Breast epithelium (tissue), 4 donors: ENCODE data around the gene FOLR1. TPM values are rescaled to one million over a fixed set of nuclear protein-coding genes. Genes with fewer than 3 reads are reported as not detected.

ENCODE experiments used
- DNase-seq, 2 donors: peaks; one replicate each; pipeline ENCODE4 v3.0.0-alpha.2; 2019; ENCODE audit warnings: low spot score in 2 of 2
- H3K27ac ChIP-seq, 2 donors: fragments of 200-600 bp; sonication (generic) in 1 of 2; one replicate each; pipeline ENCODE4 v1.5.1; 2016 to 2019; ENCODE audit warnings: mild to moderate bottlenecking in 1 of 2
- H3K27me3 ChIP-seq, 2 donors: fragments of 200-600 bp; sonication (generic) in 1 of 2; one replicate each; pipeline versions ENCODE4 v1.5.1 to v1.6.0; 2017 to 2019; ENCODE audit warnings: control low read depth in 1 of 2, mild to moderate bottlenecking in 1 of 2
- H3K36me3 ChIP-seq: fragments of 200-600 bp; one replicate; pipeline ENCODE4 v1.5.1; 2019
- H3K4me1 ChIP-seq, 2 donors: fragments of 200-600 bp; sonication (generic); one replicate each; pipeline ENCODE4 v1.5.1; 2016 to 2019; ENCODE audit warnings: control low read depth in 1 of 2
- H3K4me3 ChIP-seq, 3 donors: fragments of 200-600 bp; sonication (generic); 1 replicate in 2 of 3; 2 replicates in 1 of 3; pipeline ENCODE4 v1.5.1; 2016 to 2019; ENCODE audit warnings: mild to moderate bottlenecking in 3 of 3, moderate library complexity in 2 of 3
- H3K9me3 ChIP-seq, 2 donors: fragments of 200-600 bp; sonication (generic) in 1 of 2; one replicate each; pipeline ENCODE4 v1.5.1; 2016 to 2019; ENCODE audit warnings: control low read depth in 1 of 2
- POLR2A ChIP-seq: fragments of 450-650 bp; IDR thresholded peaks from one replicate; pipeline ENCODE4 v1.6.1; 2016; ENCODE audit warnings: antibody characterized with exemption, mild to moderate bottlenecking, moderate library complexity
- POLR2AphosphoS5 ChIP-seq, 3 donors: sonication (generic); formaldehyde crosslinking; IDR thresholded peaks; one replicate each; pipeline ENCODE4 v1.6.1; 2017; ENCODE audit warnings: antibody characterized with exemption in 3 of 3
- intact Hi-C: fragments of 100-400 bp; cut with DNase I; formaldehyde crosslinking; loops from one replicate; pipeline ENCODE4 v1.15.1; 2023; ENCODE audit warnings: low total_unique reads
- total RNA-seq, 3 donors: library from RNA; depleted of rRNA; stranded (reverse); fragments of >200 nt; gene quantifications; one replicate each; pipeline ENCODE4 v1.1.0, GENCODE V29; 2016
- TF ChIP-seq, protein P1 (sequence below), 3 donors: fragments of 450-650 bp; IDR thresholded peaks; one replicate each; pipeline ENCODE4 v1.5.1; 2016 to 2017; ENCODE audit warnings: antibody characterized with exemption in 3 of 3, mild to moderate bottlenecking in 3 of 3, moderate library complexity in 3 of 3

FOLR1 gene
- total RNA-seq, 3 donors from 2014 or later, result 11.8 to 45.2 TPM; not detected in 1

GRCh38 chr11:72223615-72224563 lies 31.9 kb downstream of the FOLR1 start:
- intact Hi-C loops, result no loop called here
- H3K4me1 ChIP-seq, result peaks cover 7 to 17% of the 10 kb centered on the region in 2 donors

DNA sequence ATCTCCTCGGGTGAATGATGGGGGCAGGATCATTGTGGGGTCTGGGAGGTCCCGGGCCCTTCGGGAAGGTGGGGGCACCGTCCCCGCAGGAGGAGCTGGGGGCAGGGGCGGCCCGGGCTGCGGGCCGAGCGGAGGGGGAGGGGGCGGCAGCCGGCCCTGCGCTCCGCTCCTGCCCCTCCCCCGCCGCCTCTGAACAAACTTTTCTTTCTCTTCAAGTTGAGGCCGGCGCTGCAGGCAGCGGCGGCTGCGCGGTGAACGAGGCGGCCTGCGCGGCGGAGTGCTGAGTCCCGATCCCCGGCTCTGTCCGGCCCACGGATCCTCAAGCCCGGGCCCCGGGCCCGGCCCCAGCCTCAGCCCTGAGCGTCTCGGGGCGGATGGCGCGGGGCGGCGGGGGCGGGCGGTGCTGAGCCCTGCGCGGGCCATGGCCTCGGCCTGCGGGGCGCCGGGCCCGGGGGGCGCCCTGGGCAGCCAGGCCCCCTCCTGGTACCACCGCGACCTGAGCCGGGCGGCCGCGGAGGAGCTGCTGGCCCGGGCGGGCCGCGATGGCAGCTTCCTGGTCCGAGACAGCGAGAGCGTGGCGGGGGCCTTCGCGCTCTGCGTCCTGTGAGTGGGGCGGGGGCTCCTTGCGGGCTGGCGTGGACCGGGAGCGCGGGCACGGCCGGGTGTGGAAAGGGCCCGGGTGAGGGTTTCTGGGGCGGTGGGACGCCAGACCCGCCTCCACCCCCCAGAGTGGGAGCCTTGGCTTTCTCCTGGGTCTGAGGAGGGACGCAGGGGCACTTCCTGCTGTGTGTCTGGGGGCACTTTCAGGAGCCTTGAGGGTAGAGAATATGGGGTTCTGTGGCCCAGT lies 32.8 kb downstream of the FOLR1 start, which contains the start of gene INPPL1:
Gene INPPL1 (plus strand): TSS at position 204 of the 847 bp plus-strand sequence. CDS start 218 bp downstream, at position 422.
- no peaks in the 10 kb centered on the region for H3K9me3 ChIP-seq
- TF ChIP-seq POLR2A, result no peak
- TF ChIP-seq POLR2AphosphoS5 (IDR thresholded peaks at IDR 0.05), result no peak
- TF ChIP-seq, protein P1, sequence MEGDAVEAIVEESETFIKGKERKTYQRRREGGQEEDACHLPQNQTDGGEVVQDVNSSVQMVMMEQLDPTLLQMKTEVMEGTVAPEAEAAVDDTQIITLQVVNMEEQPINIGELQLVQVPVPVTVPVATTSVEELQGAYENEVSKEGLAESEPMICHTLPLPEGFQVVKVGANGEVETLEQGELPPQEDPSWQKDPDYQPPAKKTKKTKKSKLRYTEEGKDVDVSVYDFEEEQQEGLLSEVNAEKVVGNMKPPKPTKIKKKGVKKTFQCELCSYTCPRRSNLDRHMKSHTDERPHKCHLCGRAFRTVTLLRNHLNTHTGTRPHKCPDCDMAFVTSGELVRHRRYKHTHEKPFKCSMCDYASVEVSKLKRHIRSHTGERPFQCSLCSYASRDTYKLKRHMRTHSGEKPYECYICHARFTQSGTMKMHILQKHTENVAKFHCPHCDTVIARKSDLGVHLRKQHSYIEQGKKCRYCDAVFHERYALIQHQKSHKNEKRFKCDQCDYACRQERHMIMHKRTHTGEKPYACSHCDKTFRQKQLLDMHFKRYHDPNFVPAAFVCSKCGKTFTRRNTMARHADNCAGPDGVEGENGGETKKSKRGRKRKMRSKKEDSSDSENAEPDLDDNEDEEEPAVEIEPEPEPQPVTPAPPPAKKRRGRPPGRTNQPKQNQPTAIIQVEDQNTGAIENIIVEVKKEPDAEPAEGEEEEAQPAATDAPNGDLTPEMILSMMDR (IDR thresholded peaks at IDR 0.05), result no peak
- intact Hi-C loops, result no loop called here
- peak in 1 of 2 donors; percentile 39 for DNase-seq
- no peaks in the 10 kb centered on the region for H3K36me3 ChIP-seq
- H3K27ac ChIP-seq, result peak within 1 kb of the TSS; percentile 95 to 98
- no peaks in the 10 kb centered on the region for H3K27me3 ChIP-seq
- peak within 1 kb of the TSS; percentile 81 to 88 (median 84) for H3K4me3 ChIP-seq
- H3K4me1 ChIP-seq, result peaks cover 7 to 17% of the 10 kb centered on the region in 2 donors

More at GRCh38 chr11:72223615-72224563, 31.9 kb downstream of the FOLR1 start:
- DNase-seq, result peak in 1 of 2 donors; percentile 57
- no peak for TF ChIP-seq POLR2A
- Histone ChIP-seq H3K27me3 (no peaks in the 10 kb centered on the region), H3K4me3 (peak overlapping the region; percentile 81 to 88 (median 84)), H3K36me3 (no peaks in the 10 kb centered on the region), H3K9me3 (no peaks in the 10 kb centered on the region), H3K27ac (peak overlapping the region; percentile 95 to 98)

DNA sequence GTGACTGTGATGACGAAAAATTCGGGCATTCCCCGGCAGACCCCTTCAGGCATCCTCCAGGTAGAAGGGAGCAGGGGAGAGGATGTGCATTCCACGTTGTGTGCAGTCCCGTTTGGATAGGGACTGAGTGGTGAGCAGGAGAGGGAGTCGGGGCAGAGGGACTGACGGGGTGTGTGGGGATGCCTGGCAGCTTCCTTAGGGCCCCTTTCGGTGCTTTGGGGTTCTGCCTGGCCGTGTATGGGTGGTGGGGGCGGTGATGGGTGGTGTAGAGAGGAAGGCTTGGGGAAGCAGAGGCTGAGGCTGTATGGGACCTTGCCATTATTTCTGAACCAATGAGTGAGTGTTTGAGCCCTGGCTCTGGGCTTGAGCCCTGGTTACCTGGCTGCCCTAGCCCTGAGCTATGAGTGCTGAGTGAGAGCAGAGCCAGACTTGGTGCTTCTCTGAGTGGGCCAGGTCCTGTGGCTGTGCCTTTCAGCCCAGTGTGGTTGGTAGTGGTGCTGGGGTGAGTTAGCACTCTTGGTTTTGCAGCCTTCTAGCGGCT lies 33.5 kb downstream of the FOLR1 start:
- Histone ChIP-seq H3K27me3 (no peaks in the 10 kb centered on the region), H3K27ac (peak overlapping the region; percentile 95 to 98), H3K9me3 (no peaks in the 10 kb centered on the region), H3K4me1 (peaks cover 7 to 17% of the 10 kb centered on the region in 2 donors), H3K4me3 (peak overlapping the region; percentile 81 to 88 (median 84)), H3K36me3 (peaks cover 3% of the 10 kb centered on the region)
- DNase-seq, result peak in 1 of 2 donors; percentile 18
- intact Hi-C loops, result no loop called here
- TF ChIP-seq, protein P1 (IDR thresholded peaks at IDR 0.05), result no peak
- TF ChIP-seq POLR2AphosphoS5 (IDR thresholded peaks at IDR 0.05) (no peak), POLR2A (no peak)

- DNase-seq, result peak; percentile 14 to 47
- no peaks in the 10 kb centered on the region for H3K27me3 ChIP-seq
- peaks cover 5% of the 10 kb centered on the region for H3K36me3 ChIP-seq
- intact Hi-C loops, result no loop called here
- peak overlapping the region; percentile 23 to 55 for H3K27ac ChIP-seq
- H3K9me3 ChIP-seq, result no peaks in the 10 kb centered on the region
- peaks cover 7 to 17% of the 10 kb centered on the region in 2 donors for H3K4me1 ChIP-seq
- TF ChIP-seq POLR2AphosphoS5 (IDR thresholded peaks at IDR 0.05) (no peak), POLR2A (no peak)
- TF ChIP-seq, protein P1 (IDR thresholded peaks at IDR 0.05), result no peak
- H3K4me3 ChIP-seq, result no peak overlapping the region
Measured at GRCh38 chr11:72226701-72227100, 34.8 kb downstream of the FOLR1 start.
